H4 (cell line): ENCODE data around the gene ARFGAP1. TPM values are rescaled to one million over a fixed set of nuclear protein-coding genes. Genes with fewer than 3 reads are reported as not detected.

Experiments
- DNase-seq: peaks from one replicate; pipeline ENCODE4 v3.0.0-alpha.2; 2015; ENCODE audit warnings: low spot score
- total RNA-seq: library from RNA; depleted of rRNA; stranded (reverse); fragments of >200 nt; shearing (Covaris generic); gene quantifications from 2 replicates; pipeline ENCODE4 v1.2.3, GENCODE V29; 2014

The ARFGAP1 gene
- total RNA-seq, 1 experiment from 2014 or later = 17.0 TPM

DNA sequence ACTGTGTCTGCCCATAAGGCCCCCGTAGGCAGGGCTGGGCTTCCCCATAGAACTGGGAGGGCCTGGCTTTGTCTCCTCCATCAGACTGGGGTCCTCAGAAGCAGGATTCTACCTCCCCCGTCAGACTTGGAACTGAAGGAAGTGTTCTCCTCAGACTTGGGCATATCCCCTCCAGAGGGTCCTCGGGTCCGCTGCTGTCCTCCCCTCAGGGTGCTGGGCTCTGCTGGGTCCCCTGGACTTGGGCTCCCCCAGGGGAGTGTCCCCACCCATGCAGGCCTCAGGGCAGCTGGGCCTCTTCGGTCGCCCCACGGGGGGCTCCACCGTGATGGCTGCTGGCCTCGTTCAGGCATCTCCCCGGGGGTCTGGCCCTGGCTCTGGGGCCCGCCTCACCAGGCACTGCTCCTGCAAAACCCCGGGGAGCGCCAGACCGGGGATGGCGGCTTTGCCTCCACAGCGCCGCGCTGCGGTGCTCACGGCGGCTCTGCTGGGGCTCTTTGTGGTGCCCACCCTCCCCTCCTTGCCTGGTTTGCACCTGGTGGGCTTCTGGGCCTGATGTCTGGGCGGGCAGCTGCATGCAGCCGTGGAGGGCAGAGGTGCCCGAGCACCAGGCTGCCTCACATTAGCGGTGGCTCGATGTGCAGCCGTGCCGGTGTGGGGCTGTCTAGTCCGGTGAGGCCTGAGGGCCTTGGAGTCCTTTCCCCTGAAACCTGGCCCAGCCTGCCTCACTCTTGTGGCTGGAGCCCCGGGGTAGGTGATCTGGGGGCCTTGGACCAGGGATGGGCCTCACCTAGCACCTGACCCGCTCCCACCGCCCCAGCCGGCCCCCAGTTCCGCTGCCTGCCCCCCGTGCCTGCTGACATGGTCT is 34.3 kb downstream of the ARFGAP1 start:
- no peak for DNase-seq

DNA sequence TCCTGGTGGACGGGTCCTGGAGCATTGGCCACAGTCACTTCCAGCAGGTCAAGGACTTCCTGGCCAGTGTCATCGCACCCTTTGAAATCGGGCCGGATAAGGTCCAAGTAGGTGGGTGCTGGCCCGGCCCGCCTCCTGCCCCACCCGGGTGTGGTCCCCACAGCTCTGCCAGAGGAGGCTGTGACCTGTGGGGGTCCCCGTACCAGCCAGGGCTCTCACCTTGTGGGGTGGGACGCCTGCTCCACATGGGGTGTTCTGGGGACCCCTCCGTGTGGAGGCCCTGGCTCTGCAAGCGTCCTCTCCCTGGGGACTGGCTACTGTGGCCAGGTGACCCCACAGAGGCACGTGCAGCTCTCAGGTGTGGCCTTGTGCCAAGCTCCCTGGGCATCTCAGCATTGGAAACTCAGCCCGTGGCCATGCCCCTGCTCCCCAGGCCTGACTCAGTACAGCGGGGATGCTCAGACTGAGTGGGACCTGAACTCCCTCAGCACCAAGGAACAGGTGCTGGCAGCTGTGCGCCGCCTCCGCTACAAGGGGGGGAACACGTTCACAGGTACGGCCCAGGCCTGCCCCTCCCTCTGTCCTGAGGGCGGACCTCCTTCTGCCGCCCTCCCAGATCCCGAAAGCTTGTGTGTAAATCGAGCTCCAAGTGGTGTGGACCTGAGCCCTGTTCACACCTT is 35.1 kb downstream of the ARFGAP1 start:
- no peak for DNase-seq

DNA sequence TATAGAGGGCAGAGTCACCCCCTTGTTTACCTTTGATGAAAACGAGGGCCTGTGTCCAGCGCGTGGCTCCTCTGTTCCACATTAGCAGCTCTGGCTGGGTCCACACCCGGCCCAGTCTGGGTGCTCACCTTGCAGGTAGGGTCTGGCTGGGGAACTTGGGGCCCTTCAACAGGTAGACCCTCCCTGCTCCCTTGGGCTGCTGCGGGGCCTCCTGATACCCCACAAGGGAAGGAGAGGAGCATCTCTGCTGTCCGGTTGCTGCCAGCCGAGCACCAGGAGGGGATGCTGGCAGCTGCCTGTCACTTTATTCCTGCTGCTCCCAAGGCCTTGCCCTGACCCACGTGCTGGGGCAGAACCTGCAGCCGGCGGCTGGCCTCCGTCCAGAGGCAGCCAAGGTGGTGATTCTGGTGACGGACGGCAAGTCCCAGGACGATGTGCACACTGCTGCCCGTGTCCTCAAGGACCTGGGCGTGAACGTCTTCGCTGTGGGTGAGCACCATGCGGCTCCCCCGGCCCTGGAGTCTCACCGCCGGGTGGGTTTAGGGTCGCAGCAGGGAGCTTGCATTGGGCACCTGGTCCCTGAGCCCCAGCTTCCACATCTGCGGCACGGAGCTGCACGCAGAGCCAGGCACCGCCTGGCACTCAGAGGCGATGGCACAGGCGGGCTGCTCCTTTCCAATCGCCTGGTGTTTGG is 35.8 kb downstream of the ARFGAP1 start:
- no peak for DNase-seq

DNA sequence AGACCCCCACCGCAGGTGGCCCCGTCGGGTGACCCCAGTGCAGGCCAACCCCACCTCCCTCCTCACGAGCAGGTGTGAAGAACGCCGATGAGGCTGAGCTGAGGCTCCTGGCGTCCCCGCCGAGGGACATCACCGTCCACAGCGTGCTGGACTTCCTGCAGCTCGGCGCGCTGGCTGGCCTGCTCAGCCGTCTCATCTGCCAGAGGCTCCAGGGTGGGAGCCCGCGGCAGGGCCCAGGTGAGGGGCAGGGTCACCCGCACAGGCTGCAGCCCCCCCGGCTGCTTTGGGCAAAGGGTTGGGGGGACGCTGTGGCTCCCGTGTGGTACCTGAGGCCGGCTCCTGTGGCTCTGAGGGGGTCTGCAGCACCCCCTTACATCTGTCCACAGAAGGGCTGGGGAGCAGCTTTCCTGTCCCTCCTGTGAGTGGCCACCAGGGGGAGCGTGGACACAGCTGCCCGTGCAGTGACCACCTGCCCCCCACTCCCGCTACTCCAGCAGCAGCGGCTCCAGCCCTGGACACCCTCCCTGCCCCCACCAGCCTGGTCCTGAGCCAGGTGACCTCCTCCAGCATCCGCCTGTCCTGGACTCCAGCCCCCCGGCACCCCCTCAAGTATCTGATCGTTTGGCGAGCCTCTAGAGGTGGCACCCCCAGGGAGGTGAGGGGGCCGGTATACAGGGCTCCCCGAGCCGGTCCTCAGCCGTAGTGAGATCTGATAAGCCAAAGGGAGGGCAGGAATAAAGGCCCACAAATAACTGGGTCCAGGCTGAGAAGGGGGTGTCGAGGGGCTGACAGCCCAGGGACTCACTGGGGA is 36.9 kb downstream of the ARFGAP1 start:
- DNase-seq = peak; percentile 27

DNA sequence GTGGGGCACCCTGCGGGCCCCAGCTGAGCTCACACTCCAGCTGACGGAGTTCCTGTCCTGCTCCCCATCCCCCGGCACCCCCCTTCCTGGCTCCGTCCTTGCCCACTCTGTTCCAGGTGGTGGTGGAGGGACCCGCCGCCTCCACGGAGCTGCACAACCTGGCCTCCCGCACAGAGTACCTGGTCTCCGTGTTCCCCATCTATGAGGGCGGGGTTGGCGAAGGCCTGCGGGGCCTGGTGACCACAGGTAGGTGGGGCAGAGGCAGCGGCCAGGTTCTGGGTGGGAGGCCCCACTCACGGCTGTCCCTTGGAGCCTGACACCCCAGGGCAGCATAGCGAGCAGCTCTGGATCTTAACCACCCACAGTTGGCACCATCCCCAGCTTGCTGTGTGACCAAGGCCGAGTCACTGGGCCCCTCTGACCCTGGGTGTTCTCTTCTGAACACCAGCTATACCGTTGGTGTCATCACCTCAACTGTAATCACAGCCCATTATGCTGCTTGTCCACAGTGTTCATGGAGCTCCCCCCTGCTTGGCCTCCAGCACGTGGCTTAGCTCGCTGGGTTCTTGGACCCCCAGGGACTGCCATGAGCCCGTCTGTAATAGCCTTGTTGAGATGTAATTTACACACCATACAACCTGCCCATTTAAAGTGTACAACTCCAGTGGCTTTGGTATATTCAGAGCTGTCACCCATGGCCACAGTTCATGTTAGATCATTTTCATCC is 37.8 kb downstream of the ARFGAP1 start:
- no peak for DNase-seq

DNA sequence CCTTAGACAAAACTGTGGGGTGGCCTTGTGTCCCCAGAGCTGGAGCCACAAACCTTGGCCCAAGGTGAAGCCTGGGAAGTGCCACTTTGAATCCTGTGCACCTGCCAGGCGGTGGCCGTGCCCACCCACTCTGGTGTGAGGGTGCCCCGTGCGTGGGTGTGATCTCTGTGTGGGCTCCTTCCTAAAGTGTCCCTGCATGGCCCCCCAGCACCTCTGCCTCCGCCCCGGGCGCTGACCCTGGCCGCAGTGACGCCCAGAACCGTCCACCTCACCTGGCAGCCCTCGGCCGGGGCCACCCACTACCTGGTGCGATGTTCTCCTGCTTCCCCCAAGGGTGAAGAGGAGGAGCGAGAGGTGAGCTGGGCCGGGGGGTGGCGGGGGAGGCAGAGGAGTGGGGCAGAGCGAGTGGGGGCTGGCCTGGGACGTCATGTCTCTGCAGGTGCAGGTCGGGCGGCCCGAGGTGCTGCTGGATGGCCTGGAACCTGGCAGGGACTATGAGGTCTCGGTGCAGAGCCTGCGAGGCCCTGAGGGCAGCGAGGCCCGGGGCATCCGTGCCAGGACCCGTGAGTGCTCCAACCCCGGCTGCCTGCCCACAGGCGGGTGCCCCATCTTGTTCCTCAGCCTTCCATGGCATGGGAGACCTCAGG is 38.7 kb downstream of the ARFGAP1 start:
- DNase-seq = no peak

DNA sequence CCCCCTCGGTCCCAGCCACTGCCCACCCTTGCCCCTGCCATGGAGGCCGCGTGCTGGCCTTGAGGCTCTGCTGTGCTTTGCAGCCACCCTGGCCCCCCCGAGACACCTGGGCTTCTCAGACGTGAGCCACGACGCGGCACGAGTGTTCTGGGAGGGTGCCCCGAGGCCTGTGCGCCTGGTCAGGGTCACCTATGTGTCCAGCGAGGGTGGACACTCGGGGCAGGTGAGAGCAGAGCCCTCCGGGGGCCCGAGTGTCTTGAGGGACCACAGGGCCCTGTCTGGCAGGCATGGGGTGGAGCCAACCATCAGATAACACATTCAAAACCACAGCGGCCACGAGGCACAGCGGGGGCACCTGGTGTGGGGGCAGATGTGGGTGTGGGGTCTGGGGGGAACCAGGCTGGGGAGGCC is 39.2 kb downstream of the ARFGAP1 start:
- no peak for DNase-seq

DNA sequence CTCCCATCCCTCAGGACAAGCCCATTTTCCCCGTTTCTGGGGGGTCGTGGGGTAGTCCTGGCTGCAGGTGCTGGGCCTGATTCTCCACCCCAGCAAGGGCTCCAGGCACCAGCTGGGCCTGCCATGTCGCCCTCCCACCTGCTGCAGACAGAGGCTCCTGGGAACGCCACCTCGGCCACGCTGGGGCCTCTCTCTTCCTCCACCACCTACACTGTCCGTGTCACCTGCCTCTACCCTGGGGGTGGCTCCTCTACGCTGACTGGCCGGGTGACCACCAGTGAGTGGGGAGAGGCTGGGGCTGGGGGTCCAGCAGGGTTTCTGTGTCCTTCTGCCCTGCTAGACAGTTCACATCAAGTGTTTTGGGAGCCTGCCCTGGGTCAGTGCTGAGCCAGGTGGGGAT is 39.7 kb downstream of the ARFGAP1 start:
- no peak for DNase-seq

DNA sequence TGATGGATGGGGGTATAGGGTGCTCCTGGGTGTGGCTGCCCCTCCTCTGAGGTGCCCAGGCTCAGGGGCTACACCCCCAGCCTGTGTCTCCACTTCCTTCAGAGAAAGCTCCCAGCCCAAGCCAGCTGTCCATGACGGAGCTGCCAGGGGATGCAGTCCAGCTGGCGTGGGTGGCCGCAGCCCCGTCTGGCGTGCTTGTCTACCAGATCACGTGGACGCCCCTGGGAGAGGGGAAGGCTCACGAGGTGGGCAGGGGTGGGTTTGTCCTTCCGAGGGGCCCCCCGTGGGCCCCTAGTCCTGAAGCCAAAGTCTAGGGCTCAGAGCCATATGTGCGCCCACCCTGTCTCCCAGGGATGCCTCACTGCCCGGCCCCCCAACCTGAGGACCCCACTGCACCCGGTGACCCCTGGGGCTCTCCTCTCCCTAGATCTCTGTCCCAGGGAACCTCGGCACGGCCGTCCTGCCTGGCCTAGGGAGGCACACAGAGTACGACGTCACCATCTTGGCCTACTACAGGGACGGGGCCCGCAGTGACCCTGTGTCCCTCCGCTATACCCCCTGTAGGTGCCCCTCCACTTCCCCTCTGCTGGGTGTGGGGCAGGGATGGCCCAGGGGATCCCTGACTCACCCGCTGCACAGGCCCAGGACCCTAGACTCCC is 40.2 kb downstream of the ARFGAP1 start:
- no peak for DNase-seq

DNA sequence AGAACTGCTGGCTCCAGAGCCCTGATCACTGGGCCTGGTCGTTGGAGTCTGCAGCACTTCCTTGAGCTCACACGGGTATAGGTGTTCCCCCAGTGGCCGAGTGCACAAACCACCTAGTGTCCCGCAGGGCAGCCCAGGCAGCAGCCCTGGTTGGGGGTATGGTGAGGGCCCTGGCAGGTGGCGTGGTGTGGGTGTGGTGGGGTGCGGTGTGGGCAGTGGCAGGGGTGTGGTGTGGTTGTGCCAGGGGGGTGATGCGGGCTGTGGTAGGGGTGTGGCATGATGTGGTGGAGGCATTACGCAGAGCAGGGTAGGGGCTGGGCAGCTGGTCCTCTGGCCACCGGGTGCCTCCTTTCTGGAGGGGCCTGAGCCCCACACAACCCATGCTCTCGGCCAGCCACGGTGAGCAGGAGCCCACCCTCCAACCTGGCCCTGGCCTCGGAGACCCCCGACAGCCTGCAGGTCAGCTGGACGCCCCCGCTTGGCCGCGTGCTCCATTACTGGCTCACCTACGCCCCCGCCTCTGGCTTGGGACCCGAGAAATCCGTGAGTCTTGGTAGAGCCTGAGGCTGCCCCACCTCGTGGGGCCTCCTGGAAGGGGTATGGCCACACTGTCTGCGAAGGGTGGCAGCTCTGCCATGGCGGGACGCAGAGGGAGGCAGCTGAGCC is 40.9 kb downstream of the ARFGAP1 start:
- DNase-seq = no peak

DNA sequence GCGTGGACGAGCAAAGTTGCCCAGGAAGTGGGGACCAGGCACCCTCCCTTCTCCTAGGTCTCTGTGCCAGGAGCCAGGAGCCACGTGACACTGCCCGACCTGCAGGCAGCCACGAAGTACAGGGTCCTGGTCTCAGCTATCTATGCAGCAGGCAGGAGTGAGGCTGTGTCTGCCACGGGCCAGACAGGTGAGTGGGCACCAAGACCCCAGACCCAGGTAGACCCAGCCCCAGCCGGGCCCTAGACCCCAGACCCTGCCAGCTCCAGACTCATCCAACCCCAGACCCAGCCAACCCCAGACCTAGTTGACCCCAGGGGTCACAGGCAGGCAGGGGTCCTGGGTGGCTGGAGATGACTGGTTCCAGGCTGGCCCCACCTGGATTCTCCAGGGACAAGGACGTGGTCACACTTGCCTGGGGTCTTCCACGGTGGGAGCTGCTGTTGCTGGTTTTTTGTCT is 41.4 kb downstream of the ARFGAP1 start:
- DNase-seq = no peak

DNA sequence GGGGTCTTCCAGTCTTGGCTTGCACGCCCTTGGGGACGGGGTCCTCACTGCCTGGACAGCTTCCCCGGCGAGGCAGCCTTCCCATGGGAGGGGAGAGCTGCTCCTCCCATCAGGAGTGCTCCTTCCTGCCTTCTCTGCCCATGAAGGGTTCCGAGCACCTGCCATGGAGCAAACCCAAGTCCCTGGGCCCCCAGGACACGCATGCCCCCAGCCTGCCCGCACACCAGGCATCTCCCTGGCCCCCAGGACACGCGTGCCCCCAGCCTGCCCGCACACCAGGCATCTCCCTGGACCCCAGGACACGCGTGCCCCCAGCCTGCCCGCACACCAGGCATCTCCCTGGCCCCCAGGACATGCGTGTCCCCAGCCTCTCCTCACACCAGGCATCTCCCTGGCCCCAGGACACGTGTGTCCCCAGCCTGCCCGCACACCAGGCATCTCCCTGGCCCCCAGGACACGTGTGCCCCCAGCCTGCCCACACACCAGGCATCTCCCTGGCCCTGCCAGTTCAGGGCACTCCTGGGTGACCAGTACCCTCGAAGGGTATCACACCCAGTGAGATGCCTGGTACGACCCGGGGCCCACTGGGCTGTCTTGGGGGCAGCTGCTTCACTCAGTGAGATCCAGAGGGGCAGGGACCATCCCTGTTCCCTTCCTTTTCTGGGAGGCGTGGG is 42.1 kb downstream of the ARFGAP1 start:
- no peak for DNase-seq

DNA sequence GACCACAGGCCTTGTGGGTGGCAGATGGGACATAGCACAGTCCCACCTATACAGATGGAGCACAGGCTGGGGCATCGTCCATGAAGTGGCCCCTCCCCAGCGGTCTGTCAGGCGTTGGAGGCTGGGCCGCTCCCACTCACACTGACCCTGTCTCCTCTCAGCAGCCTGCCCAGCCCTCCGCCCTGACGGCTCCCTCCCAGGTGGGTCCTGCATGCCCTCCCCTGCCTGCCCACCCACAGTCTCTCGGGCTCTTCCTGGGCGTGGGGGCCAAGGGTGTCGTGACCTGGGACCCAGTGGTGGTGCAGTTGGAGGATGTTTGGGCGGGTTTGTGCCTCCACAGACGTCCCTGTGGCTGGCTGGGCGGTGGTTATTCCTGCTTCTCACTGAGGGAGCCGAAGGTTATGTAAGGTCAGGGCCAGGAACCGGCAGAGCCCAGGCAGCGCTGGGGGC is 42.7 kb downstream of the ARFGAP1 start:
- no peak for DNase-seq

DNA sequence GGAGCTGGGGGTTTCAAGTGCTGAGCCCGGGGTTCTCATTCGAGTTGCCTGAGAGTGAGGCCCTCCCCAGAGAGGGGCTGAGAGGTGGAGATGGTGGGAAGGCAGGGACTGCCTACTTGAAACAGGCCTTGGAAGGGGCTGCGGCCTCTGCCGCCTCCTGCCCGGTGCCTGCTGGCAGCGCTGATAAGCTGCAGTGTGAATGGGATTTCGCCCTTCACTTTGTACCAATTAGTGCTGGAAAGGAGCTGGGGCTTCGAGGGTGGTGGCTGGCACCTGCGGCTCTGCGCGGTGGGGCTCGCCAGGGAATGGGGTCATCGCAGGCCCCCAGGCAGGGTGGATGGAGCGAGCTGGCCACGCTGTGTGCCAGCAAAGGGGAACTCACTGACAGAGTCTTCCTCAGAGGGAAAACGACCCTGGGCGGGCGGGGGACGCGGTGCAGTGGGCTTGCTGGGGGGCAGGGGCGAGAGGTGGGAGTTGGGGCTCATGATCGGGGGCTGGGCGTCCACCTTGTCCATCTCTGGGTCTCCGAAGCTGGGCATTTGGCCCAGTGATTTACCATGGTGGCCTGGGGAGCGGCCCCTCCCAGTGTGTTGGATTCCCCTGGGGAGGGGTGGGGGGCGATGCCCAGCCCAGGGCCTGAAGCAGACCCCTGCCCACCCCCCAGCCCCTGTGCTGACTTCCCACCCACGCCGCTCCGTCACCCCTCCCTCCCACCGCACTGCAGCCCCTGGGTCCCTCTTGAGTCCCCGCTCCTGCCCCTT is 43.3 kb downstream of the ARFGAP1 start:
- no peak for DNase-seq

DNA sequence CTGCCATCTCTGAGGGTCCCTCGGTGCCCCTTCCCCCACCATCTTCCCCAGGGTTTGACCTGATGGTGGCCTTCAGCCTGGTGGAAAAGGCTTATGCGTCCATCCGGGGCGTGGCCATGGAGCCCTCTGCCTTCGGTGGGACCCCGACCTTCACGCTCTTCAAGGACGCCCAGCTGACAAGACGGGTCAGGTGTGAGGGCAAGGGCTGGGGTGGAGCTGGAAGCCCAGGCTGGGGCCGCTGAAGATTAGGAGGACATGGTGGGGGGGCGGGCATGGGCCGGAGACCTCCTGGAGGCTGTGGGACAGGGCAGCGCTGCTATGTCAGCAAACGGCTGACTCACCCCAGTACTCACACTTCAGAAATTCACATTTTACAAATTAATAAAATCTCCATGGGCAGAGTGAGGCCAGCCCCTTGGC is 43.9 kb downstream of the ARFGAP1 start:
- no peak for DNase-seq

DNA sequence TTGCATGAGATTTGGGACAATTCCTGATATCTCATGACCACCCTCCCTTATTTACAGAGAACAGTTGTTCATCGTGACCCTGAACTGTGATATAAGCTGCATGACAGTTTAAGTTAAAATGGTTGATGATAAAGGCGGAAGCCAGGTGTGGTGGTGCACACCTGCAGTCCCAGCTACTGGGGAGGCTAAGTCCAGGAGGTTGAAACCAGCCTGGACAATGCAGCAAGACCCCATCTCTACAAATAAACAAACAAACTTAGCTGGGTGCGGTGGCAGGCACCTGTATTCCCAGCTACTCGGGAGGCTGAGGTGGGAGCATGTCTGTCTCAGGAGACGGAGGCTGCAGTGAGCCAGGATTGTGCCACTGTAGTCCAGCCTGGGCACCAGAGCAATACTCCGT is 44.4 kb downstream of the ARFGAP1 start:
- no peak for DNase-seq

DNA sequence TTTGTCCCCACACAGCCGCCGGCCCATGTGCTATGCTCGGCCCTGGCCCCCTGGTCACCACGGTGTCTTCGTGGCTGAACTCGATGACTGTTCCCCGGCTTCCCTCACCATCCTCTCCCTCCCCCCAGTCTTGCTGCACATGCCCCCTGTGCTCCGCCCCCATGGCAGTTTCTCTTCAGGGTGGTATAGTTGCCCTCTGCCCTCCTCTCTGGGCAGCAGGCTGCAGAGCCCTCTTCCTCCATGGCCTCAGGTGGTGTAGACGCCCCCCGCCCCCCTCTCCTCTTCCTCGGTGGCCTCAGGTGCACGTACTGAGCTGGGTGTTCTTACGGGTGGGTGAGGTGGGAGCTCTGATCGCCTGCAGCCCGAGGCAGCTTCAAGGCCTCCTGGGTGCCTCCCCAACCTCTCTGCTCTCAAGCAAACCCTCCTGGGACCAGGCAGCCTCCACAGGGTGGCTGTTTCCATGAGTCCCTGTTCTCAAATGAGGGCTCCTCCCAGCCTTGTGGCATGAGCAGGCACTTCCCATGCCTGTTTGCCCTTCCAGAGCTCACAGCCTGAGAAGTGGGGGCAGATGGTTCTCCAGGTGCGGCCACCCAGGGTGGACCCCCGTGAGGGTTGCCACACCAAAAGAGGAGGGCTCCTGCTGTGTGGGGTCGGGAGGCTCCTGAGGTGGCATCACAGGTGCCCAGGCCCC is 45.1 kb downstream of the ARFGAP1 start:
- DNase-seq = no peak
